Fibroblast of lung (primary cell): ENCODE data around the gene PPIB. TPM values are rescaled to one million over a fixed set of nuclear protein-coding genes. Genes with fewer than 3 reads are reported as not detected.

ENCODE experiments used
- DNase-seq, 2 donors: peaks; one replicate each; pipeline versions ENCODE4 v3.0.0 to v3.0.0-alpha.2; 2010; ENCODE audit warnings: low read depth in 2 of 2
- H2AFZ ChIP-seq: 2 replicates; pipeline ENCODE4 v1.5.1; 2012; ENCODE audit warnings: low read length, control low read depth, inconsistent platforms
- H3K27ac ChIP-seq: 2 replicates; pipeline ENCODE4 v1.5.1; 2011; ENCODE audit warnings: low read length, control low read depth; ENCODE audit not compliant: insufficient read depth
- H3K27me3 ChIP-seq: 2 replicates; pipeline ENCODE4 v1.5.1; 2011; ENCODE audit warnings: mild to moderate bottlenecking, low read length; ENCODE audit not compliant: control insufficient read depth, insufficient read depth
- H3K36me3 ChIP-seq: 2 replicates; pipeline ENCODE4 v1.5.1; 2011; ENCODE audit warnings: low read length; ENCODE audit not compliant: control insufficient read depth, insufficient read depth
- H3K4me1 ChIP-seq: 2 replicates; pipeline ENCODE4 v1.5.1; 2011; ENCODE audit warnings: low read length; ENCODE audit not compliant: control insufficient read depth, insufficient read depth; ENCODE audit errors: extremely low read depth
- H3K4me2 ChIP-seq: 2 replicates; pipeline ENCODE4 v1.5.1; 2011; ENCODE audit warnings: low read length, control low read depth; ENCODE audit not compliant: insufficient read depth; ENCODE audit errors: extremely low read depth
- H3K4me3 ChIP-seq, 4 experiments: fragments of 200-600 bp in 1 of 4; sonication (generic) in 1 of 4; replicated peaks in 1 of 4; 2 replicates each; pipeline ENCODE4 v1.5.1; 2011 to 2016; ENCODE audit warnings: low read length in 4 of 4, low read depth in 3 of 4, mild to moderate bottlenecking in 3 of 4, control low read depth in 2 of 4, inconsistent platforms in 1 of 4, mixed read lengths in 1 of 4; ENCODE audit not compliant: insufficient read depth in 1 of 4; ENCODE audit errors: control extremely low read depth in 1 of 4
- H3K79me2 ChIP-seq: 2 replicates; pipeline ENCODE4 v1.5.1; 2012; ENCODE audit warnings: mild to moderate bottlenecking, low read length, inconsistent platforms; ENCODE audit not compliant: control insufficient read depth, insufficient read depth
- H3K9ac ChIP-seq: 2 replicates; pipeline ENCODE4 v1.5.1; 2011; ENCODE audit warnings: mild to moderate bottlenecking, low read length, control low read depth; ENCODE audit not compliant: insufficient read depth
- H3K9me3 ChIP-seq: 2 replicates; pipeline ENCODE4 v1.5.1; 2012; ENCODE audit warnings: low read depth, low read length; ENCODE audit not compliant: control insufficient read depth, insufficient read depth
- H4K20me1 ChIP-seq: 2 replicates; pipeline ENCODE4 v1.5.1; 2011; ENCODE audit warnings: low read length; ENCODE audit not compliant: control insufficient read depth, insufficient read depth; ENCODE audit errors: extremely low read depth
- EZH2 ChIP-seq: IDR thresholded peaks from 2 replicates; pipeline ENCODE4 v1.5.1; 2012; ENCODE audit warnings: low read length, control low read depth, mild to moderate bottlenecking; ENCODE audit errors: missing control alignments
- polyA plus RNA-seq, 2 donors: library from polyadenylated mRNA; depleted of rRNA in 1 of 2; stranded (reverse) in 1 of 2; unstranded in 1 of 2; fragments of >200 nt; gene quantifications; 2 replicates each; pipeline ENCODE4 v1.2.1, GENCODE V29; 2011 to 2012; ENCODE audit warnings: missing spikeins in 1 of 2
- total RNA-seq: library from RNA; depleted of rRNA; stranded (reverse); fragments of >200 nt; gene quantifications from 2 replicates; pipeline ENCODE4 v1.2.1, GENCODE V29; 2014
- TF ChIP-seq, protein P1 (sequence below), 2 donors: IDR thresholded peaks in 1 of 2; conservative IDR thresholded peaks in 1 of 2; 1 replicate in 1 of 2; 2 replicates in 1 of 2; pipeline ENCODE4 v1.5.1; 2011 to 2012; ENCODE audit warnings: low read length in 2 of 2, control low read depth in 1 of 2, inconsistent platforms in 1 of 2, low read depth in 1 of 2, mild to moderate bottlenecking in 1 of 2

PPIB gene
- total and polyA plus RNA-seq, 2 donors (not counting 1 experiment from before 2014, with no cell fraction given), result 639 to 1,174 TPM

DNA sequence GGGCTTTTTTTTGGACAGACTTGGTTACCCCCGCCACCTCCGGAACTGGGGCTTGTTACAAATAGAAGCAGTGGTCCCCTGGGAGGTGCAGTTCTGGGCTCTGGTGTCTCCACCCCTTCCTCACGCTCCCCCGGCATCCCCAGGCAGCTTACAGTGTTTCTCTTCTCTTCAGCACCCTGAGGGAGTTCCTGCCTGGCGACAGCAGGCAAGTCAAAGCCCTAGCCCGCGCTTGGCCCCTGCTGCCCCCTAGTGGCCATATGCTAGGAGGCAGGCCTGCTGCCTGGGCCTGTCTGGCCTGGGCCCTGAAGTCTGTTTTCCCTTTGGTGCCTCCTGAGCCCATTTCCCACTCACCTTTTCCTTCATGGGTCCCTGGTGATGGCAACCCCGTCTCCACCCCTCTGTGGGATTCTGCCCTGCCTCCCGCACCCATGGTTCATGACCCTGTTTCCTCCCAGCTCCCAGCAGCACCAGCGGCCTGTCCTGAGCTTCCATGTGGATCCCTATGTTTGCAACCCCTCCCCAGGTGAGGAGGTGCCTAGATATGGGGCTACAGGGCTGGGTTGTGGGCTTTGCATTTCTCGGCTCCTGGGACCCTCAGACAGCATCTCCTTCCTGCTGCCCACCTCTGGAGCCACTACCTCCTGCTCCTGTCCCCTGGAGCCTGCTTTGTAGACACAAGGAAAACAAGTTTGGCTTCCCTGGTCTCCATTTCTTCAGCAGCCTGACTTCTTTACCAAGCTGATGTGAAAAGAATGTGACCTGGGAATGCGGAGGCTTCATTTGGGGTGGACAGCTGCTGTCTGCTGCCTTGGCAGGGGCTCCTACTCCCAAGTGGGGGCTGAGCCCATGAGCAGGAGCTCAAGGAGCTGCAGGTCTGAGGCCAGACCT, 9.1 kb downstream of the PPIB start:
- peak; percentile 75 to 85 for DNase-seq
- peaks cover 4% of the 10 kb centered on the region for H3K79me2 ChIP-seq
- H3K9me3 ChIP-seq, result no peaks in the 10 kb centered on the region
- H3K4me3 ChIP-seq, result no peak overlapping the region
- peaks cover 6% of the 10 kb centered on the region for H3K4me1 ChIP-seq
- TF ChIP-seq, protein P1, sequence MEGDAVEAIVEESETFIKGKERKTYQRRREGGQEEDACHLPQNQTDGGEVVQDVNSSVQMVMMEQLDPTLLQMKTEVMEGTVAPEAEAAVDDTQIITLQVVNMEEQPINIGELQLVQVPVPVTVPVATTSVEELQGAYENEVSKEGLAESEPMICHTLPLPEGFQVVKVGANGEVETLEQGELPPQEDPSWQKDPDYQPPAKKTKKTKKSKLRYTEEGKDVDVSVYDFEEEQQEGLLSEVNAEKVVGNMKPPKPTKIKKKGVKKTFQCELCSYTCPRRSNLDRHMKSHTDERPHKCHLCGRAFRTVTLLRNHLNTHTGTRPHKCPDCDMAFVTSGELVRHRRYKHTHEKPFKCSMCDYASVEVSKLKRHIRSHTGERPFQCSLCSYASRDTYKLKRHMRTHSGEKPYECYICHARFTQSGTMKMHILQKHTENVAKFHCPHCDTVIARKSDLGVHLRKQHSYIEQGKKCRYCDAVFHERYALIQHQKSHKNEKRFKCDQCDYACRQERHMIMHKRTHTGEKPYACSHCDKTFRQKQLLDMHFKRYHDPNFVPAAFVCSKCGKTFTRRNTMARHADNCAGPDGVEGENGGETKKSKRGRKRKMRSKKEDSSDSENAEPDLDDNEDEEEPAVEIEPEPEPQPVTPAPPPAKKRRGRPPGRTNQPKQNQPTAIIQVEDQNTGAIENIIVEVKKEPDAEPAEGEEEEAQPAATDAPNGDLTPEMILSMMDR (conservative IDR thresholded peaks at IDR 0.05 in 1 of 2, IDR thresholded peaks at IDR 0.05 in 1 of 2; ENCODE audit: low read depth in 1 of 2, low read length in 2 of 2), result peak; percentile 91 to 99
- TF ChIP-seq EZH2, result no peak
- peaks cover 29% of the 10 kb centered on the region for H3K36me3 ChIP-seq
- no peak overlapping the region for H2AFZ ChIP-seq
- H3K4me2 ChIP-seq, result no peak overlapping the region
- no peak overlapping the region for H3K27ac ChIP-seq
- H4K20me1 ChIP-seq, result no peaks in the 10 kb centered on the region
- no peak overlapping the region for H3K9ac ChIP-seq
- H3K27me3 ChIP-seq, result peaks cover 10% of the 10 kb centered on the region

DNA sequence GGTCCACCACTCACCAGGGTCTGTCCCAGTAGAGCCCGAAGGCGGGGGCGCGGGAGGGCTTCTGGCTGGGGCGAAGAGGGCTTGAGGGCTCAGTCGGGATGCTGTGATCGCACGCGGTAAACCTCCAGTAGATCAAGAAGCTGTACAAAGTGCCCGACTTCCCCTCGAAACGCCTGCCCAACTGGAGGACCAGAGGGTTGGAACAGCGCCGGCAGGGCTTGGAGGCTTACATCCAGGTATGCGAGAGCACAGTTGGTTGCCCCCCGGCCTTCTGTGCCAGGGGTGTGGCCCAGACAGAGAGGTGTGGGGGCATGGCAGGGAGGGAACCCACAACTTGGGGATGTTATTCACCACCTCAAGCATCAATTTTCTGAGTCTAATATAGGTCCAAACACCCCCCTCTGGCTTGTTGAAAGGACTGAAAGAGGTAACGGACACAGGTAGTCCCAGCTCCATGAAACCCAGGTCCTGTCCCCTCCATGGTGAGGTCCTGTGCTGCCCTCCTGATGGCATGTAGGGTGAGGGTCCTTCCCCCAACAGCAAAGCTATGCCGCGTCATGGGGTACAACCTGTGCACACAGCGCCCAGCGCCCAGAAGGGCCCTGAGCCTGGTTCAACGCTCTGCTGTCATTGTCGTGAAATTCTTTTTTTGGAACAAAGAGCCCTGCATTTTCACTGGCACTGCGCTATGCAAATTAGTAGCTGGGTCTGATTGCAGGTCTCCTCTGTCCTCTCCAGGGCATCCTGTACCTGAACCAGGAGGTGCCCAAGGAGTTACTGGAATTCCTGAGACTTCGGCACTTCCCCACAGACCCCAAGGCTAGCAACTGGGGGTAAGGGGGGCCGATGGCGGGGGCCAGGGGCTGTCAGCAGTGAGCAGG, 10.1 kb downstream of the PPIB start:
- Histone ChIP-seq H3K4me1 (peaks cover 4% of the 10 kb centered on the region), H3K27ac (no peak overlapping the region), H3K4me3 (peak overlapping the region in 1 of 4 experiments; percentile 55), H3K36me3 (peaks cover 20% of the 10 kb centered on the region), H3K4me2 (peak overlapping the region; percentile 76), H4K20me1 (no peaks in the 10 kb centered on the region), H2AFZ (no peak overlapping the region), H3K79me2 (no peaks in the 10 kb centered on the region), H3K27me3 (peaks cover 10% of the 10 kb centered on the region), H3K9ac (no peak overlapping the region), H3K9me3 (no peaks in the 10 kb centered on the region)
- no peak for DNase-seq
- TF ChIP-seq EZH2, result no peak
- TF ChIP-seq, protein P1 (conservative IDR thresholded peaks at IDR 0.05 in 1 of 2, IDR thresholded peaks at IDR 0.05 in 1 of 2; ENCODE audit: low read depth in 1 of 2, low read length in 2 of 2), result no peak
